GM12892 (cell line): ENCODE results near the gene TSPEAR.

Source experiments
- POLR2A ChIP-seq: IDR thresholded peaks from 2 replicates; pipeline ENCODE4 v1.6.1; 2011; ENCODE audit warnings: low read depth, low read length, control low read depth
- POLR2AphosphoS5 ChIP-seq: IDR thresholded peaks from 2 replicates; pipeline ENCODE4 v1.6.1; 2011; ENCODE audit warnings: low read depth, low read length, control low read depth

GRCh38 chr21:44542716-44543115 is 168.7 kb downstream of the TSPEAR start:
- TF ChIP-seq POLR2A (no peak), POLR2AphosphoS5 (no peak)
